ENCODE data around the gene ALK.

DNA sequence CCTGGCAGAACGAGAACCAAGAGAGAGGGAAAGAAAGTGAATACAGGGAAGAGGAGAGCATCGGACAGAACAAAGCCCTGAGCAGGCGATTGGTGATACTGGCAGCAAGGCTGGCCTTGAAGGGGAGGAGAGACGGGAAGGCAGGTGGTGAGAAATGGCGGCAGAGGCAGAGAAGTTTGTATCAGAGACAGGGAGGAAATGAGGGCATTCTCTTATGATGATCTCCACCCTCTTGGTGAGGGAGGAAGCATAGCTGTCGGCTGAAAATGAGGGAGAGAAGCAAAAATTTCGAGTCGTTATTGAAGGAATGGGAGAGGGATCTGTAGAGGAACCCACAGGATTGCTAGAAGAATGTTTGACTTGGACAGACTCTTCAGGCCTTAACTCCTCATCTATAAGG is 725.6 kb downstream of the ALK start:
- TF ChIP-seq, protein P1, sequence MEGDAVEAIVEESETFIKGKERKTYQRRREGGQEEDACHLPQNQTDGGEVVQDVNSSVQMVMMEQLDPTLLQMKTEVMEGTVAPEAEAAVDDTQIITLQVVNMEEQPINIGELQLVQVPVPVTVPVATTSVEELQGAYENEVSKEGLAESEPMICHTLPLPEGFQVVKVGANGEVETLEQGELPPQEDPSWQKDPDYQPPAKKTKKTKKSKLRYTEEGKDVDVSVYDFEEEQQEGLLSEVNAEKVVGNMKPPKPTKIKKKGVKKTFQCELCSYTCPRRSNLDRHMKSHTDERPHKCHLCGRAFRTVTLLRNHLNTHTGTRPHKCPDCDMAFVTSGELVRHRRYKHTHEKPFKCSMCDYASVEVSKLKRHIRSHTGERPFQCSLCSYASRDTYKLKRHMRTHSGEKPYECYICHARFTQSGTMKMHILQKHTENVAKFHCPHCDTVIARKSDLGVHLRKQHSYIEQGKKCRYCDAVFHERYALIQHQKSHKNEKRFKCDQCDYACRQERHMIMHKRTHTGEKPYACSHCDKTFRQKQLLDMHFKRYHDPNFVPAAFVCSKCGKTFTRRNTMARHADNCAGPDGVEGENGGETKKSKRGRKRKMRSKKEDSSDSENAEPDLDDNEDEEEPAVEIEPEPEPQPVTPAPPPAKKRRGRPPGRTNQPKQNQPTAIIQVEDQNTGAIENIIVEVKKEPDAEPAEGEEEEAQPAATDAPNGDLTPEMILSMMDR (IDR thresholded peaks at IDR 0.05) = no peak
- TF ChIP-seq POLR2A (IDR thresholded peaks at IDR 0.05) = no peak
